Measurements from ENCODE around the gene CARD10. TPM values are rescaled to one million over a fixed set of nuclear protein-coding genes. Genes with fewer than 3 reads are reported as not detected.

The CARD10 gene
- total and polyA plus RNA-seq, 2 of the 13 experiments (the other 11 are each of a cell fraction or from before 2014, with no cell fraction given), result 35.2 to 55.8 TPM

- TF ChIP-seq RERE (CRISPR knock-in tag; IDR thresholded peaks at IDR 0.05; ENCODE audit: low read depth) (peak; percentile 48; the same call in 1 of the 2 replicates), GABPB1 (CRISPR knock-in tag; IDR thresholded peaks at IDR 0.05) (peak; percentile 27), SP1 (IDR thresholded peaks at IDR 0.05) (no peak), SP1 (CRISPR knock-in tag; IDR thresholded peaks at IDR 0.05) (peak; percentile 58; the same call in 1 of the 2 replicates), SNRNP70 (IDR thresholded peaks at IDR 0.05; ENCODE audit: low read depth, low read length) (no peak), ZNF800 (CRISPR knock-in tag; IDR thresholded peaks at IDR 0.05) (no peak), ZNF33B (CRISPR knock-in tag; IDR thresholded peaks at IDR 0.05) (no peak), BHLHE40 (IDR thresholded peaks at IDR 0.05; ENCODE audit: low read length) (peak; percentile 86), AHDC1 (CRISPR knock-in tag; IDR thresholded peaks at IDR 0.05; ENCODE audit: borderline replicate concordance) (peak; percentile 67; the same call in 1 of the 2 replicates), ZNF329 (CRISPR knock-in tag; IDR thresholded peaks at IDR 0.05; ENCODE audit: low read depth) (no peak), BORCS8-MEF2B (CRISPR knock-in tag; IDR thresholded peaks at IDR 0.05) (no peak), WIZ (CRISPR knock-in tag; IDR thresholded peaks at IDR 0.05) (no peak), NFKBIZ (CRISPR knock-in tag; IDR thresholded peaks at IDR 0.05) (no peak), ZKSCAN8 (CRISPR knock-in tag; IDR thresholded peaks at IDR 0.05; ENCODE audit: borderline replicate concordance) (peak; percentile 63; the same call in 1 of the 2 replicates), NFE2L1 (CRISPR knock-in tag; IDR thresholded peaks at IDR 0.05; ENCODE audit: borderline replicate concordance) (no peak), HCFC1 (IDR thresholded peaks at IDR 0.05; ENCODE audit: low read depth, low read length) (no peak), ZNF567 (CRISPR knock-in tag; IDR thresholded peaks at IDR 0.05; ENCODE audit: borderline replicate concordance) (no peak)
Observed at GRCh38 chr22:37454857-37455686, 64.1 kb downstream of the CARD10 start (continued).

Measured in HepG2 (cell line).